Liver (tissue), 9 donors: ENCODE measurements around the gene UGGT2. TPM values are rescaled to one million over a fixed set of nuclear protein-coding genes. Genes with fewer than 3 reads are reported as not detected.

ENCODE experiments used
- DNase-seq: peaks from one replicate; pipeline ENCODE4 v3.0.0-alpha.2; 2017; ENCODE audit warnings: low spot score
- H3K27ac ChIP-seq, 2 donors: one replicate each; pipeline ENCODE4 v1.7.0; 2013; ENCODE audit warnings: inconsistent platforms in 2 of 2, low read length in 2 of 2, control low read depth in 1 of 2, low read depth in 1 of 2, mild to moderate bottlenecking in 1 of 2
- H3K27me3 ChIP-seq, 4 donors: one replicate each; pipeline versions ENCODE4 v1.6.1 to v1.7.0; 2013; ENCODE audit warnings: low read length in 3 of 4, inconsistent platforms in 1 of 4, mild to moderate bottlenecking in 1 of 4, moderate library complexity in 1 of 4; ENCODE audit not compliant: control insufficient read depth in 4 of 4, insufficient read depth in 4 of 4
- H3K36me3 ChIP-seq, 4 donors: one replicate each; pipeline versions ENCODE4 v1.6.1 to v1.7.0; 2013; ENCODE audit warnings: low read length in 3 of 4, mild to moderate bottlenecking in 3 of 4, low read depth in 1 of 4, moderate library complexity in 1 of 4; ENCODE audit not compliant: control insufficient read depth in 4 of 4, insufficient read depth in 3 of 4
- H3K4me1 ChIP-seq, 4 donors: one replicate each; pipeline versions ENCODE4 v1.6.1 to v1.7.0; 2013; ENCODE audit warnings: low read length in 3 of 4, mild to moderate bottlenecking in 3 of 4, moderate library complexity in 1 of 4; ENCODE audit not compliant: control insufficient read depth in 4 of 4, insufficient read depth in 4 of 4
- H3K4me3 ChIP-seq, 3 donors: one replicate each; pipeline versions ENCODE4 v1.6.1 to v1.7.0; 2013; ENCODE audit warnings: low read length in 3 of 3, control low read depth in 1 of 3, low read depth in 1 of 3, mild to moderate bottlenecking in 1 of 3
- H3K9ac ChIP-seq, 2 donors: one replicate each; pipeline ENCODE4 v1.7.0; 2013; ENCODE audit warnings: low read length in 2 of 2, mild to moderate bottlenecking in 2 of 2, moderate library complexity in 2 of 2, control low read depth in 1 of 2, low read depth in 1 of 2
- H3K9me3 ChIP-seq, 4 donors: one replicate each; pipeline versions ENCODE4 v1.6.1 to v1.7.0; 2013; ENCODE audit warnings: low read length in 3 of 4; ENCODE audit not compliant: control insufficient read depth in 4 of 4
- EGR1 ChIP-seq, 2 donors: IDR thresholded peaks; 2 replicates each; pipeline ENCODE4 v1.6.1; 2016 to 2018; ENCODE audit warnings: antibody characterized with exemption in 2 of 2, low read depth in 2 of 2
- FOXA1 ChIP-seq: IDR thresholded peaks from 2 replicates; pipeline ENCODE4 v1.6.1; 2016; ENCODE audit warnings: antibody characterized with exemption
- FOXA2 ChIP-seq: IDR thresholded peaks from 2 replicates; pipeline ENCODE4 v1.6.1; 2016; ENCODE audit warnings: antibody characterized with exemption
- HNF4A ChIP-seq, 2 donors: conservative IDR thresholded peaks; 2 replicates each; pipeline ENCODE4 v1.6.1; 2016; ENCODE audit warnings: antibody characterized with exemption in 2 of 2, mild to moderate bottlenecking in 2 of 2
- HNF4G ChIP-seq: IDR thresholded peaks from 2 replicates; pipeline ENCODE4 v1.6.1; 2016; ENCODE audit warnings: antibody characterized with exemption
- JUND ChIP-seq, 2 donors: IDR thresholded peaks; 2 replicates each; pipeline ENCODE4 v1.6.1; 2016; ENCODE audit warnings: antibody characterized with exemption in 2 of 2
- NR2F2 ChIP-seq: IDR thresholded peaks from 2 replicates; pipeline ENCODE4 v1.6.1; 2016; ENCODE audit warnings: antibody characterized with exemption
- RAD21 ChIP-seq, 2 donors: IDR thresholded peaks; 2 replicates each; pipeline ENCODE4 v1.6.1; 2016; ENCODE audit warnings: antibody characterized with exemption in 2 of 2, mild to moderate bottlenecking in 2 of 2
- RXRA ChIP-seq, 2 donors: IDR thresholded peaks; 2 replicates each; pipeline ENCODE4 v1.6.1; 2017 to 2018; ENCODE audit warnings: antibody characterized with exemption in 2 of 2, mild to moderate bottlenecking in 1 of 2
- TAF1 ChIP-seq: conservative IDR thresholded peaks from 2 replicates; pipeline ENCODE4 v1.6.1; 2016; ENCODE audit warnings: antibody characterized with exemption, mild to moderate bottlenecking
- YY1 ChIP-seq: IDR thresholded peaks from 2 replicates; pipeline ENCODE4 v1.6.1; 2016; ENCODE audit warnings: antibody characterized with exemption, mild to moderate bottlenecking
- WGBS: extraction: QIAGEN DNeasy Blood & Tissue Kit; methylation state at CpG from one replicate; pipeline ENCODE4 v1.1.7; 2013; 5-methylcytosine and 5-hydroxymethylcytosine counted together
- polyA plus RNA-seq, 2 donors: library from polyadenylated mRNA; stranded (reverse) in 1 of 2; unstranded in 1 of 2; fragments of 200-250 nt in 1 of 2; fragments of >200 nt in 1 of 2; fragmentation: Nextera tagmentation in 1 of 2; extraction: Ambion mirVana in 1 of 2; gene quantifications; one replicate each; pipeline versions ENCODE4 v1.2.1 to v1.2.3, GENCODE V29; 2013 to 2015
- total RNA-seq, 2 donors: library from RNA; depleted of rRNA; stranded (reverse); fragments of >200 nt; gene quantifications; one replicate each; pipeline ENCODE4 v1.2.3, GENCODE V29; 2014
- TF ChIP-seq, protein P1 (sequence below): IDR thresholded peaks from 2 replicates; pipeline ENCODE4 v1.6.1; 2016; ENCODE audit warnings: antibody characterized with exemption
- TF ChIP-seq, protein P2 (sequence below): IDR thresholded peaks from 2 replicates; pipeline ENCODE4 v1.6.1; 2016; ENCODE audit warnings: antibody characterized with exemption
- TF ChIP-seq, protein P3 (sequence below): IDR thresholded peaks from 2 replicates; pipeline ENCODE4 v1.6.1; 2016; ENCODE audit warnings: antibody characterized with exemption, mild to moderate bottlenecking
- TF ChIP-seq, protein P4 (sequence below): fragments of 150-350 bp; IDR thresholded peaks from 2 replicates; pipeline ENCODE4 v1.5.1; 2017; ENCODE audit warnings: improper control_type of control experiment, low read depth, low read length; ENCODE audit not compliant: missing input control
- donor health status: healthy.
- donor health status: healthy.
- donor health status: healthy.
- donor health status: healthy.
- donor health status: healthy.

UGGT2 gene
- total and polyA plus RNA-seq, 4 donors = 5.6 to 23.0 (median 13.2) TPM

DNA sequence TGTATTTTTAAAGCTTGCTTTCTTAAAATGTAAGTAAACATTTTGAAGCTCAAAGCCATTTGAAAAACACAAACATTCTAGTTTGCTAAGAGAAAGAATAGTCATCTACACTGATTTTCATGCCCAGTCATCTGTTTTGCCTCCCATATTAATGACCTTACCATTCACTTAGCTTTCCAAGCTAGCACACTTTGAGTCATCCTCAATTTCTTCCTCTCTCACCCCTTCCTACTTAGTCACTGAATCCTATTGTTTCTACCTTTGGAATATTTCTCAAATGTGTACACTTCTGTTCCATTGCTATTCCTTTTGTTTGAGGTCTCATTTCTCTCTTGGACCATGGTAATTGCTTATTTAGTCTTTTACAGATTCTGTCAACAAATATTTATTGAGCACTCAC lies 29.4 kb upstream of the UGGT2 start:
- peaks cover 0 to 2% (median 0%) of the 10 kb centered on the region in 4 donors for H3K27me3 ChIP-seq
- H3K9ac ChIP-seq = no peak overlapping the region
- no peaks in the 10 kb centered on the region for H3K36me3 ChIP-seq
- no peaks in the 10 kb centered on the region for H3K9me3 ChIP-seq
- H3K4me1 ChIP-seq = peaks cover 0 to 5% (median 0%) of the 10 kb centered on the region in 4 donors
- TF ChIP-seq HNF4G (no peak), NR2F2 (no peak), EGR1 (IDR thresholded peaks at IDR 0.05; ENCODE audit: low read depth in 2 of 2) (no peak), TAF1 (no peak), RXRA (IDR thresholded peaks at IDR 0.05) (no peak), FOXA2 (no peak), JUND (IDR thresholded peaks at IDR 0.05) (no peak), FOXA1 (no peak)
- TF ChIP-seq, protein P1, sequence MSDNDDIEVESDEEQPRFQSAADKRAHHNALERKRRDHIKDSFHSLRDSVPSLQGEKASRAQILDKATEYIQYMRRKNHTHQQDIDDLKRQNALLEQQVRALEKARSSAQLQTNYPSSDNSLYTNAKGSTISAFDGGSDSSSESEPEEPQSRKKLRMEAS = no peak
- TF ChIP-seq, protein P2, sequence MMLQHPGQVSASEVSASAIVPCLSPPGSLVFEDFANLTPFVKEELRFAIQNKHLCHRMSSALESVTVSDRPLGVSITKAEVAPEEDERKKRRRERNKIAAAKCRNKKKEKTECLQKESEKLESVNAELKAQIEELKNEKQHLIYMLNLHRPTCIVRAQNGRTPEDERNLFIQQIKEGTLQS = no peak
- TF ChIP-seq, protein P3, sequence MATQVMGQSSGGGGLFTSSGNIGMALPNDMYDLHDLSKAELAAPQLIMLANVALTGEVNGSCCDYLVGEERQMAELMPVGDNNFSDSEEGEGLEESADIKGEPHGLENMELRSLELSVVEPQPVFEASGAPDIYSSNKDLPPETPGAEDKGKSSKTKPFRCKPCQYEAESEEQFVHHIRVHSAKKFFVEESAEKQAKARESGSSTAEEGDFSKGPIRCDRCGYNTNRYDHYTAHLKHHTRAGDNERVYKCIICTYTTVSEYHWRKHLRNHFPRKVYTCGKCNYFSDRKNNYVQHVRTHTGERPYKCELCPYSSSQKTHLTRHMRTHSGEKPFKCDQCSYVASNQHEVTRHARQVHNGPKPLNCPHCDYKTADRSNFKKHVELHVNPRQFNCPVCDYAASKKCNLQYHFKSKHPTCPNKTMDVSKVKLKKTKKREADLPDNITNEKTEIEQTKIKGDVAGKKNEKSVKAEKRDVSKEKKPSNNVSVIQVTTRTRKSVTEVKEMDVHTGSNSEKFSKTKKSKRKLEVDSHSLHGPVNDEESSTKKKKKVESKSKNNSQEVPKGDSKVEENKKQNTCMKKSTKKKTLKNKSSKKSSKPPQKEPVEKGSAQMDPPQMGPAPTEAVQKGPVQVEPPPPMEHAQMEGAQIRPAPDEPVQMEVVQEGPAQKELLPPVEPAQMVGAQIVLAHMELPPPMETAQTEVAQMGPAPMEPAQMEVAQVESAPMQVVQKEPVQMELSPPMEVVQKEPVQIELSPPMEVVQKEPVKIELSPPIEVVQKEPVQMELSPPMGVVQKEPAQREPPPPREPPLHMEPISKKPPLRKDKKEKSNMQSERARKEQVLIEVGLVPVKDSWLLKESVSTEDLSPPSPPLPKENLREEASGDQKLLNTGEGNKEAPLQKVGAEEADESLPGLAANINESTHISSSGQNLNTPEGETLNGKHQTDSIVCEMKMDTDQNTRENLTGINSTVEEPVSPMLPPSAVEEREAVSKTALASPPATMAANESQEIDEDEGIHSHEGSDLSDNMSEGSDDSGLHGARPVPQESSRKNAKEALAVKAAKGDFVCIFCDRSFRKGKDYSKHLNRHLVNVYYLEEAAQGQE = no peak
- DNase-seq = no peak
- H3K27ac ChIP-seq = no peak overlapping the region
- no peak overlapping the region for H3K4me3 ChIP-seq

DNA sequence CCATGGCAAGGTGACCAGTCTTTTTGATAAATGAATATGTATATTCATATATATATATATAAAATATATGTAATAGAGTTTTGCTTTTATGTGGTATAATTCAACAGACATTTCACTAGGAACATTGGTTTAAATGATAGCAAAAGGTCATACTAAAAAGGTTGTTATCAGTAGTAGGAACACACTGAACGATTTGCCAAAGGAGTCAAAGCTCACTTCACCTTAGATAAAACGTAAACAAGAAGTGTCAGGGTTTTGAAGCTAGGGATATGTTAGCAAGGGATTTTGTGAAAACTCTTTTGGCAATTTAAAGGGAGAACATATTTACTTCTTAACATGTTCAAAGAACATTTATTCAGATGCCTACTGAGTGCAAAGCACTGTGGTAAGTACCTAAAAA lies 28.7 kb upstream of the UGGT2 start:
- no peaks in the 10 kb centered on the region for H3K9me3 ChIP-seq
- H3K4me1 ChIP-seq = peaks cover 0 to 5% (median 0%) of the 10 kb centered on the region in 4 donors
- no peaks in the 10 kb centered on the region for H3K27me3 ChIP-seq
- no peaks in the 10 kb centered on the region for H3K36me3 ChIP-seq
- DNase-seq = no peak
- no peak overlapping the region for H3K27ac ChIP-seq
- no peak overlapping the region for H3K9ac ChIP-seq
- TF ChIP-seq, protein P4, sequence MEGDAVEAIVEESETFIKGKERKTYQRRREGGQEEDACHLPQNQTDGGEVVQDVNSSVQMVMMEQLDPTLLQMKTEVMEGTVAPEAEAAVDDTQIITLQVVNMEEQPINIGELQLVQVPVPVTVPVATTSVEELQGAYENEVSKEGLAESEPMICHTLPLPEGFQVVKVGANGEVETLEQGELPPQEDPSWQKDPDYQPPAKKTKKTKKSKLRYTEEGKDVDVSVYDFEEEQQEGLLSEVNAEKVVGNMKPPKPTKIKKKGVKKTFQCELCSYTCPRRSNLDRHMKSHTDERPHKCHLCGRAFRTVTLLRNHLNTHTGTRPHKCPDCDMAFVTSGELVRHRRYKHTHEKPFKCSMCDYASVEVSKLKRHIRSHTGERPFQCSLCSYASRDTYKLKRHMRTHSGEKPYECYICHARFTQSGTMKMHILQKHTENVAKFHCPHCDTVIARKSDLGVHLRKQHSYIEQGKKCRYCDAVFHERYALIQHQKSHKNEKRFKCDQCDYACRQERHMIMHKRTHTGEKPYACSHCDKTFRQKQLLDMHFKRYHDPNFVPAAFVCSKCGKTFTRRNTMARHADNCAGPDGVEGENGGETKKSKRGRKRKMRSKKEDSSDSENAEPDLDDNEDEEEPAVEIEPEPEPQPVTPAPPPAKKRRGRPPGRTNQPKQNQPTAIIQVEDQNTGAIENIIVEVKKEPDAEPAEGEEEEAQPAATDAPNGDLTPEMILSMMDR = no peak
- TF ChIP-seq JUND (IDR thresholded peaks at IDR 0.05) (no peak), RXRA (IDR thresholded peaks at IDR 0.05) (peak in 1 of 2 donors; percentile 7), YY1 (no peak), HNF4A (conservative IDR thresholded peaks at IDR 0.05) (peak in 1 of 2 donors; percentile 55)
- H3K4me3 ChIP-seq = no peak overlapping the region
- WGBS = 12% methylated on average over 2 of the region's 2 CpGs

DNA sequence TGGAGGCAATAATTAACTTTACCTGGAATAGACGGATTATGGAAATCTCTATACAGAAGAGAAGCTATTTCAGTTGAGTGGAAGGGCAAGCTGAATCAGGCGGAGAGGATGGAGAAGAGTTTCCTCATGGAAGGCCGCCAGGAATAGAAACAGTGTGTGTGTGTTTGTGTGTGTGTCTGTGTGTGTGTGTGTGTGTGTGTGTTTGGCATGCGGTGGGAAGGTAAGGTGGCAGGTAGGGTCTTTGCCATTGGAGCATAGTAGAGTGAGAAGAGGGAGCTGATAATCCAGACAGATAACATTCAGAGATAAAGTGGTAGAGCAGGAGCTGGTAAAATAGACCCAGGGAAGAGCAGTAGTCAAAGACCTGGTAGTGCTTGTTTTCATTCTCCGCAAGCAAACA lies 27.5 kb upstream of the UGGT2 start:
- H3K9me3 ChIP-seq = no peaks in the 10 kb centered on the region
- peaks cover 0 to 5% (median 0%) of the 10 kb centered on the region in 4 donors for H3K4me1 ChIP-seq
- 90% methylated on average over 5 of the region's 5 CpGs for WGBS
- no peak overlapping the region for H3K27ac ChIP-seq
- no peaks in the 10 kb centered on the region for H3K27me3 ChIP-seq
- no peak overlapping the region for H3K4me3 ChIP-seq
- no peak for DNase-seq
- no peak overlapping the region for H3K9ac ChIP-seq
- H3K36me3 ChIP-seq = no peaks in the 10 kb centered on the region
- TF ChIP-seq RAD21 (IDR thresholded peaks at IDR 0.05) (no peak), FOXA2 (no peak), HNF4A (conservative IDR thresholded peaks at IDR 0.05) (no peak), RXRA (IDR thresholded peaks at IDR 0.05) (no peak), JUND (IDR thresholded peaks at IDR 0.05) (no peak), FOXA1 (no peak), EGR1 (IDR thresholded peaks at IDR 0.05; ENCODE audit: low read depth in 2 of 2) (no peak), YY1 (no peak), HNF4G (no peak)
- TF ChIP-seq, protein P4 = no peak
- TF ChIP-seq, protein P1 = no peak
- TF ChIP-seq, protein P3 = no peak
